K562 (cell line): Measurements from ENCODE around the gene TLR5. TPM values are rescaled to one million over a fixed set of nuclear protein-coding genes. Genes with fewer than 3 reads are reported as not detected.

ENCODE experiments used
- HES1 ChIP-seq: fragments of 450-650 bp; IDR thresholded peaks from 2 replicates; pipeline ENCODE4 v1.6.1; 2016; ENCODE audit warnings: low read depth, mild to moderate bottlenecking, moderate library complexity
- MAFG ChIP-seq: fragments of 450-650 bp; conservative IDR thresholded peaks from 2 replicates; pipeline ENCODE4 v1.6.1; 2016; ENCODE audit warnings: missing genetic modification characterization, missing compliant biosample characterization
- MEF2D ChIP-seq: conservative IDR thresholded peaks from 2 replicates; pipeline ENCODE4 v1.6.1; 2016; ENCODE audit warnings: low read depth, missing genetic modification characterization, missing compliant biosample characterization
- ZNF830 ChIP-seq: fragments of 250-450 bp; sonication (Bioruptor Pico); IDR thresholded peaks from 2 replicates; pipeline ENCODE4 v1.5.0; 2021; ENCODE audit warnings: mild to moderate bottlenecking
- polyA plus RNA-seq, 8 experiments: library from polyadenylated mRNA; depleted of rRNA in 4 of 8; stranded (reverse) in 5 of 8; unstranded in 3 of 8; fragments of >200 nt; fragmentation: Nextera tagmentation in 2 of 8; fragmentation: Illumina TruSeq in 1 of 8; extraction: Ambion mirVana in 2 of 8; extraction: Trizol in 1 of 8; gene quantifications; 2 replicates each; pipeline versions ENCODE4 v1.2.1 to v1.2.3, GENCODE V29; 2011 to 2014; ENCODE audit warnings: inconsistent platforms in 1 of 8, missing spikeins in 1 of 8
- total RNA-seq, 7 experiments: library from RNA; depleted of rRNA in 6 of 7; stranded (reverse); fragments of >200 nt in 6 of 7; fragmentation: Illumina TruSeq in 2 of 7; extraction: Trizol in 2 of 7; gene quantifications; 2 replicates each; pipeline versions ENCODE4 v1.2.1 to v1.2.3, GENCODE V29; 2011 to 2021; ENCODE audit warnings: low replicate concordance in 1 of 7
- TF ChIP-seq, protein P1 (sequence below): fragments of 250-450 bp; sonication (Bioruptor Pico); IDR thresholded peaks from 2 replicates; pipeline ENCODE4 v1.5.0; 2022; ENCODE audit warnings: mild to moderate bottlenecking
- TF ChIP-seq, protein P2 (sequence below), 2 experiments: fragments of 450-650 bp in 1 of 2; IDR thresholded peaks; 2 replicates each; pipeline ENCODE4 v1.6.1; 2011 to 2017; ENCODE audit warnings: low read depth in 2 of 2, antibody characterized with exemption in 1 of 2, borderline replicate concordance in 1 of 2, low read length in 1 of 2, mild to moderate bottlenecking in 1 of 2, mixed read lengths in 1 of 2; ENCODE audit not compliant: control insufficient read depth in 1 of 2

TLR5 gene
- total and polyA plus RNA-seq, 9 of the 15 experiments (the other 6 are each of a cell fraction or from before 2014, with no cell fraction given): 0.93 to 7.4 (median 1.9) TPM

DNA sequence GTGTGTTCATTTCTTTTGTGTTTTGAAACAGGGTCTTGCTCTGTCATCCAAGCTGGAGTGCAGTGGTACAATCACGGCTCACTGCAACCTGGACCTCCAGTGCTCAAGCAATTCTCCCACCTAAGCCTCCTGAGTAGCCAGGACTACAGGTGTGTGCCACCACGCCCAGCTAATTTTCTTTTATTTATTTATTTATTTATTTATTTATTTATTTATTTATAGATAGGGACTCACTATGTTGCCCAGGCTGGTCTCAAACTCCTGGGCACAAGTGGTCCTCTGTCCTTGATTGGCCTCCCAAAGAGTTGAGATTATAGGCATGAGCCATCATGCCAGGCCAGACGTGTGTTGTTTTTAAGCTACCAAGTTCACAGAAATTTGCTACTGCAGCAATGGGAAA, 43.8 kb upstream of the TLR5 start (continued):
- TF ChIP-seq, protein P1, sequence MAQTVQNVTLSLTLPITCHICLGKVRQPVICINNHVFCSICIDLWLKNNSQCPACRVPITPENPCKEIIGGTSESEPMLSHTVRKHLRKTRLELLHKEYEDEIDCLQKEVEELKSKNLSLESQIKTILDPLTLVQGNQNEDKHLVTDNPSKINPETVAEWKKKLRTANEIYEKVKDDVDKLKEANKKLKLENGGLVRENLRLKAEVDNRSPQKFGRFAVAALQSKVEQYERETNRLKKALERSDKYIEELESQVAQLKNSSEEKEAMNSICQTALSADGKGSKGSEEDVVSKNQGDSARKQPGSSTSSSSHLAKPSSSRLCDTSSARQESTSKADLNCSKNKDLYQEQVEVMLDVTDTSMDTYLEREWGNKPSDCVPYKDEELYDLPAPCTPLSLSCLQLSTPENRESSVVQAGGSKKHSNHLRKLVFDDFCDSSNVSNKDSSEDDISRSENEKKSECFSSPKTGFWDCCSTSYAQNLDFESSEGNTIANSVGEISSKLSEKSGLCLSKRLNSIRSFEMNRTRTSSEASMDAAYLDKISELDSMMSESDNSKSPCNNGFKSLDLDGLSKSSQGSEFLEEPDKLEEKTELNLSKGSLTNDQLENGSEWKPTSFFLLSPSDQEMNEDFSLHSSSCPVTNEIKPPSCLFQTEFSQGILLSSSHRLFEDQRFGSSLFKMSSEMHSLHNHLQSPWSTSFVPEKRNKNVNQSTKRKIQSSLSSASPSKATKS (CRISPR knock-in tag): no peak
- no peak for TF ChIP-seq ZNF830 (CRISPR knock-in tag)
- TF ChIP-seq HES1: no peak
- TF ChIP-seq, protein P2, sequence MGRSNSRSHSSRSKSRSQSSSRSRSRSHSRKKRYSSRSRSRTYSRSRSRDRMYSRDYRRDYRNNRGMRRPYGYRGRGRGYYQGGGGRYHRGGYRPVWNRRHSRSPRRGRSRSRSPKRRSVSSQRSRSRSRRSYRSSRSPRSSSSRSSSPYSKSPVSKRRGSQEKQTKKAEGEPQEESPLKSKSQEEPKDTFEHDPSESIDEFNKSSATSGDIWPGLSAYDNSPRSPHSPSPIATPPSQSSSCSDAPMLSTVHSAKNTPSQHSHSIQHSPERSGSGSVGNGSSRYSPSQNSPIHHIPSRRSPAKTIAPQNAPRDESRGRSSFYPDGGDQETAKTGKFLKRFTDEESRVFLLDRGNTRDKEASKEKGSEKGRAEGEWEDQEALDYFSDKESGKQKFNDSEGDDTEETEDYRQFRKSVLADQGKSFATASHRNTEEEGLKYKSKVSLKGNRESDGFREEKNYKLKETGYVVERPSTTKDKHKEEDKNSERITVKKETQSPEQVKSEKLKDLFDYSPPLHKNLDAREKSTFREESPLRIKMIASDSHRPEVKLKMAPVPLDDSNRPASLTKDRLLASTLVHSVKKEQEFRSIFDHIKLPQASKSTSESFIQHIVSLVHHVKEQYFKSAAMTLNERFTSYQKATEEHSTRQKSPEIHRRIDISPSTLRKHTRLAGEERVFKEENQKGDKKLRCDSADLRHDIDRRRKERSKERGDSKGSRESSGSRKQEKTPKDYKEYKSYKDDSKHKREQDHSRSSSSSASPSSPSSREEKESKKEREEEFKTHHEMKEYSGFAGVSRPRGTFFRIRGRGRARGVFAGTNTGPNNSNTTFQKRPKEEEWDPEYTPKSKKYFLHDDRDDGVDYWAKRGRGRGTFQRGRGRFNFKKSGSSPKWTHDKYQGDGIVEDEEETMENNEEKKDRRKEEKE (IDR thresholded peaks at IDR 0.05; ENCODE audit: borderline replicate concordance in 1 of 2, control insufficient read depth in 1 of 2, low read depth in 2 of 2, low read length in 1 of 2): no peak
- no peak for TF ChIP-seq MAFG (tag)
- TF ChIP-seq MEF2D (tag): no peak
